ENCODE measurements around the gene VSIR.

VSIR gene

GRCh38 chr10:71773221-71773971, at the start of gene VSIR:
TSS of gene VSIR (minus strand) at chr10:71773520. CDS start at chr10:71773439, 81 bp downstream.
- Histone ChIP-seq H3K27ac (peak within 1 kb of the TSS; percentile 72 to 99 (median 90)), H3K4me3 (peak within 1 kb of the TSS; percentile 51 to 79 (median 60))

- H3K4me3 ChIP-seq, result no peak overlapping the region
- H3K27ac ChIP-seq, result peak overlapping the region in 2 of 21 experiments; percentile 7 to 11
These were observed 48.8 kb upstream of the VSIR start for GRCh38 chr10:71821909-71822763.

GRCh38 chr10:71820966-71821365, 47.6 kb upstream of the VSIR start:
- H3K27ac ChIP-seq, result no peak overlapping the region
- H3K4me3 ChIP-seq, result no peak overlapping the region

GRCh38 chr10:71819985-71820384, 46.7 kb upstream of the VSIR start:
- Histone ChIP-seq H3K4me3 (no peak overlapping the region), H3K27ac (no peak overlapping the region)

GRCh38 chr10:71819441-71819861, 46.1 kb upstream of the VSIR start:
- H3K27ac ChIP-seq, result peak overlapping the region in 1 of 21 experiments; percentile 68
- H3K4me3 ChIP-seq, result no peak overlapping the region

GRCh38 chr10:71818674-71819260, 45.4 kb upstream of the VSIR start:
- peak overlapping the region in 9 of 21 experiments; percentile 3 to 68 (median 36) for H3K27ac ChIP-seq
- H3K4me3 ChIP-seq, result no peak overlapping the region

- no peak overlapping the region for H3K4me3 ChIP-seq
- peak overlapping the region in 10 of 21 experiments; percentile 3 to 68 (median 39) for H3K27ac ChIP-seq
These were observed 44.7 kb upstream of the VSIR start for GRCh38 chr10:71817831-71818655.

GRCh38 chr10:71816936-71817618, 43.8 kb upstream of the VSIR start:
- Histone ChIP-seq H3K4me3 (no peak overlapping the region), H3K27ac (peak overlapping the region in 2 of 21 experiments; percentile 6 to 68)

- Histone ChIP-seq H3K4me3 (no peak overlapping the region), H3K27ac (peak overlapping the region in 2 of 21 experiments; percentile 6 to 37)
These were observed 43.1 kb upstream of the VSIR start for GRCh38 chr10:71816421-71816851.

GRCh38 chr10:71815515-71816130, 42.3 kb upstream of the VSIR start:
- no peak overlapping the region for H3K27ac ChIP-seq
- H3K4me3 ChIP-seq, result no peak overlapping the region

- Histone ChIP-seq H3K4me3 (no peak overlapping the region), H3K27ac (no peak overlapping the region)
These were observed 41.6 kb upstream of the VSIR start for GRCh38 chr10:71814922-71815411.

- Histone ChIP-seq H3K4me3 (no peak overlapping the region), H3K27ac (no peak overlapping the region)
These were observed 39.7 kb upstream of the VSIR start for GRCh38 chr10:71812913-71813590.

- Histone ChIP-seq H3K4me3 (no peak overlapping the region), H3K27ac (no peak overlapping the region)
These were observed 38.9 kb upstream of the VSIR start for GRCh38 chr10:71812016-71812912.

- Histone ChIP-seq H3K4me3 (no peak overlapping the region), H3K27ac (no peak overlapping the region)
These were observed 38.0 kb upstream of the VSIR start for GRCh38 chr10:71811351-71811750.

- Histone ChIP-seq H3K4me3 (no peak overlapping the region), H3K27ac (no peak overlapping the region)
These were observed 36.9 kb upstream of the VSIR start for GRCh38 chr10:71810048-71810750.

GRCh38 chr10:71809628-71810027, 36.3 kb upstream of the VSIR start:
- Histone ChIP-seq H3K4me3 (no peak overlapping the region), H3K27ac (no peak overlapping the region)

Measured in skin epidermis (tissue), 12 donors.